ENCODE results near the gene AFF3. TPM values are rescaled to one million over a fixed set of nuclear protein-coding genes. Genes with fewer than 3 reads are reported as not detected.

The AFF3 gene
- total and polyA plus RNA-seq, 10 of the 15 experiments (the other 5 are each of a cell fraction or from before 2014, with no cell fraction given), result 0.26 to 5.5 (median 3.0) TPM

DNA sequence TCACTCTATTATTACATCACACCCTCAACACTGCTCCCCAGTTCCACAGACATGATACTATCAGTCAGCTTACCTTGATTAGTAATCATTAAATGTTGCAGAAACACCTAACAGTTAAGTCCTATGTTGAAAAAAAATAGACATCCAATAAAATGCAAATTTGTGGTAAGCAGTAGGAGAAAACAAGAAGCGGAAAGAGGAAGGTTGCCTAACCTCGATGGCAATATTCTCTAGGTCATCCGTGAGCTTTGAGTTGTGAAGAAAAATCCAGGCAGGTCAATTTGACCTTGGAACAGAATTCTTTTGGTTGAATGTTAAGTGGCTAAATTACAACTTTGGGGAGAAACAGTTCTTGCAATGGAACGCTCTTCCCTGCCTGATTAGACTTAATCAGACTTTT, 264.4 kb downstream of the AFF3 start (continued):
- TF ChIP-seq NFXL1 (IDR thresholded peaks at IDR 0.05; ENCODE audit: borderline replicate concordance) (no peak), EZH2 (IDR thresholded peaks at IDR 0.05; ENCODE audit: borderline replicate concordance, control insufficient read depth, low read depth, low read length) (no peak), POLR2AphosphoS2 (IDR thresholded peaks at IDR 0.05; ENCODE audit: low read depth, low read length) (no peak)
- TF ChIP-seq, protein P1, sequence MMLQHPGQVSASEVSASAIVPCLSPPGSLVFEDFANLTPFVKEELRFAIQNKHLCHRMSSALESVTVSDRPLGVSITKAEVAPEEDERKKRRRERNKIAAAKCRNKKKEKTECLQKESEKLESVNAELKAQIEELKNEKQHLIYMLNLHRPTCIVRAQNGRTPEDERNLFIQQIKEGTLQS (IDR thresholded peaks at IDR 0.05; ENCODE audit: borderline replicate concordance, extremely low read depth, low read depth, low read length), result no peak

DNA sequence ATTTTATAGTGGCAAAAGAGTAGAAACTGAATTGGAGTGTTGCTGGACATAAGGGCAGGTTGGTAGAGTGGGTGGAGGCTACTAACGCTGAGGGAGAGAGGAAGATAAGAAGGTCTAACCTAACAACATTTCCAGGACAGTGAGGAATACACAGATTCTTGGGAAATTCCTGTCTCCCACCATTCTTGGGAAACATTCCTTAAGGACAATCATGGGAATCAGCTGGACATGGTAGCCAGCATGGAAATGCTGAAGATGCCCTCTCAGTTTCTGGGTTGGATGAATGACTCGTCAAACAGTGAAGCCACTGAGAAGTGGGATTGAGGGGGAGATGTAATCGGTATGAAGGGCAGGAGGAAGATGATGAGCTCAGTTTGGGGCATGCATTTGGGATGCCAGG, 265.4 kb downstream of the AFF3 start:
- no peaks in the 10 kb centered on the region for H3K79me2 ChIP-seq (ENCODE audit: control insufficient read depth, insufficient read depth, low read length)
- no peak for DNase-seq (ENCODE audit: low read depth, low spot score)
- in situ Hi-C loops (cut with MboI) (no loop called here), intact Hi-C loops (cut with micrococcal nuclease; ENCODE audit: unreplicated experiment) (no loop called here)
- no peak overlapping the region for H3K27ac ChIP-seq (ENCODE audit: control insufficient read depth, insufficient read depth)
- POLR2A ChIA-PET, result no interaction called here
- no peaks in the 10 kb centered on the region for H4K20me1 ChIP-seq (ENCODE audit: control insufficient read depth, insufficient read depth)
- no peak for ATAC-seq
- no peaks in the 10 kb centered on the region for H3K36me3 ChIP-seq (ENCODE audit: control insufficient read depth in 2 of 2, insufficient read depth in 2 of 2, low read length in 1 of 2)
- H3K9ac ChIP-seq (ENCODE audit: control insufficient read depth, insufficient read depth, low read length), result no peak overlapping the region
- no peak overlapping the region for H3K4me3 ChIP-seq
- no peaks in the 10 kb centered on the region for H3K4me1 ChIP-seq (ENCODE audit: control insufficient read depth, insufficient read depth, low read length)
- no peaks in the 10 kb centered on the region for H3K27me3 ChIP-seq (replicated peaks in 1 of 2; ENCODE audit: control insufficient read depth in 2 of 2, insufficient read depth in 2 of 2, low read length in 1 of 2)
- SMC1A ChIA-PET (ENCODE audit: uncharacterized antibody, unreplicated experiment), result interaction anchor here (0.7 kb wide), 1 partner anchor 917 kb away, joined by 3 read pairs; no protein-coding TSS in a partner anchor
- RAD21 ChIA-PET (ENCODE audit: unreplicated experiment), result no interaction called here
- H3K4me2 ChIP-seq (ENCODE audit: control insufficient read depth, insufficient read depth), result no peak overlapping the region
- BruUV-seq (replicated peaks), result no TSS peak
- H2AFZ ChIP-seq (ENCODE audit: control insufficient read depth, low read depth, low read length), result no peak overlapping the region
- CTCF ChIA-PET, result no interaction called here
- 48% methylated on average over 3 of the region's 3 CpGs for WGBS (ENCODE audit: insufficient coverage, insufficient replicate concordance, low lambda C conversion rate, missing lambda C conversion rate)
- H3K9me3 ChIP-seq (replicated peaks; ENCODE audit: control insufficient read depth, insufficient read depth, low read length), result no peaks in the 10 kb centered on the region
- FAIRE-seq, result no peak
- TF ChIP-seq, protein P2, sequence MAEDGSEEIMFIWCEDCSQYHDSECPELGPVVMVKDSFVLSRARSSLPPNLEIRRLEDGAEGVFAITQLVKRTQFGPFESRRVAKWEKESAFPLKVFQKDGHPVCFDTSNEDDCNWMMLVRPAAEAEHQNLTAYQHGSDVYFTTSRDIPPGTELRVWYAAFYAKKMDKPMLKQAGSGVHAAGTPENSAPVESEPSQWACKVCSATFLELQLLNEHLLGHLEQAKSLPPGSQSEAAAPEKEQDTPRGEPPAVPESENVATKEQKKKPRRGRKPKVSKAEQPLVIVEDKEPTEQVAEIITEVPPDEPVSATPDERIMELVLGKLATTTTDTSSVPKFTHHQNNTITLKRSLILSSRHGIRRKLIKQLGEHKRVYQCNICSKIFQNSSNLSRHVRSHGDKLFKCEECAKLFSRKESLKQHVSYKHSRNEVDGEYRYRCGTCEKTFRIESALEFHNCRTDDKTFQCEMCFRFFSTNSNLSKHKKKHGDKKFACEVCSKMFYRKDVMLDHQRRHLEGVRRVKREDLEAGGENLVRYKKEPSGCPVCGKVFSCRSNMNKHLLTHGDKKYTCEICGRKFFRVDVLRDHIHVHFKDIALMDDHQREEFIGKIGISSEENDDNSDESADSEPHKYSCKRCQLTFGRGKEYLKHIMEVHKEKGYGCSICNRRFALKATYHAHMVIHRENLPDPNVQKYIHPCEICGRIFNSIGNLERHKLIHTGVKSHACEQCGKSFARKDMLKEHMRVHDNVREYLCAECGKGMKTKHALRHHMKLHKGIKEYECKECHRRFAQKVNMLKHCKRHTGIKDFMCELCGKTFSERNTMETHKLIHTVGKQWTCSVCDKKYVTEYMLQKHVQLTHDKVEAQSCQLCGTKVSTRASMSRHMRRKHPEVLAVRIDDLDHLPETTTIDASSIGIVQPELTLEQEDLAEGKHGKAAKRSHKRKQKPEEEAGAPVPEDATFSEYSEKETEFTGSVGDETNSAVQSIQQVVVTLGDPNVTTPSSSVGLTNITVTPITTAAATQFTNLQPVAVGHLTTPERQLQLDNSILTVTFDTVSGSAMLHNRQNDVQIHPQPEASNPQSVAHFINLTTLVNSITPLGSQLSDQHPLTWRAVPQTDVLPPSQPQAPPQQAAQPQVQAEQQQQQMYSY (CRISPR knock-in tag; IDR thresholded peaks at IDR 0.05), result no peak
- TF ChIP-seq, protein P1 (IDR thresholded peaks at IDR 0.05; ENCODE audit: borderline replicate concordance, extremely low read depth, low read depth, low read length), result no peak
- TF ChIP-seq, protein P3, sequence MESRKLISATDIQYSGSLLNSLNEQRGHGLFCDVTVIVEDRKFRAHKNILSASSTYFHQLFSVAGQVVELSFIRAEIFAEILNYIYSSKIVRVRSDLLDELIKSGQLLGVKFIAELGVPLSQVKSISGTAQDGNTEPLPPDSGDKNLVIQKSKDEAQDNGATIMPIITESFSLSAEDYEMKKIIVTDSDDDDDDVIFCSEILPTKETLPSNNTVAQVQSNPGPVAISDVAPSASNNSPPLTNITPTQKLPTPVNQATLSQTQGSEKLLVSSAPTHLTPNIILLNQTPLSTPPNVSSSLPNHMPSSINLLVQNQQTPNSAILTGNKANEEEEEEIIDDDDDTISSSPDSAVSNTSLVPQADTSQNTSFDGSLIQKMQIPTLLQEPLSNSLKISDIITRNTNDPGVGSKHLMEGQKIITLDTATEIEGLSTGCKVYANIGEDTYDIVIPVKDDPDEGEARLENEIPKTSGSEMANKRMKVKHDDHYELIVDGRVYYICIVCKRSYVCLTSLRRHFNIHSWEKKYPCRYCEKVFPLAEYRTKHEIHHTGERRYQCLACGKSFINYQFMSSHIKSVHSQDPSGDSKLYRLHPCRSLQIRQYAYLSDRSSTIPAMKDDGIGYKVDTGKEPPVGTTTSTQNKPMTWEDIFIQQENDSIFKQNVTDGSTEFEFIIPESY (IDR thresholded peaks at IDR 0.05), result no peak
- TF ChIP-seq ZNF207 (IDR thresholded peaks at IDR 0.05; ENCODE audit: borderline replicate concordance), result no peak
- no peak for TF ChIP-seq PAX8 (IDR thresholded peaks at IDR 0.05)
- TF ChIP-seq, protein P4, sequence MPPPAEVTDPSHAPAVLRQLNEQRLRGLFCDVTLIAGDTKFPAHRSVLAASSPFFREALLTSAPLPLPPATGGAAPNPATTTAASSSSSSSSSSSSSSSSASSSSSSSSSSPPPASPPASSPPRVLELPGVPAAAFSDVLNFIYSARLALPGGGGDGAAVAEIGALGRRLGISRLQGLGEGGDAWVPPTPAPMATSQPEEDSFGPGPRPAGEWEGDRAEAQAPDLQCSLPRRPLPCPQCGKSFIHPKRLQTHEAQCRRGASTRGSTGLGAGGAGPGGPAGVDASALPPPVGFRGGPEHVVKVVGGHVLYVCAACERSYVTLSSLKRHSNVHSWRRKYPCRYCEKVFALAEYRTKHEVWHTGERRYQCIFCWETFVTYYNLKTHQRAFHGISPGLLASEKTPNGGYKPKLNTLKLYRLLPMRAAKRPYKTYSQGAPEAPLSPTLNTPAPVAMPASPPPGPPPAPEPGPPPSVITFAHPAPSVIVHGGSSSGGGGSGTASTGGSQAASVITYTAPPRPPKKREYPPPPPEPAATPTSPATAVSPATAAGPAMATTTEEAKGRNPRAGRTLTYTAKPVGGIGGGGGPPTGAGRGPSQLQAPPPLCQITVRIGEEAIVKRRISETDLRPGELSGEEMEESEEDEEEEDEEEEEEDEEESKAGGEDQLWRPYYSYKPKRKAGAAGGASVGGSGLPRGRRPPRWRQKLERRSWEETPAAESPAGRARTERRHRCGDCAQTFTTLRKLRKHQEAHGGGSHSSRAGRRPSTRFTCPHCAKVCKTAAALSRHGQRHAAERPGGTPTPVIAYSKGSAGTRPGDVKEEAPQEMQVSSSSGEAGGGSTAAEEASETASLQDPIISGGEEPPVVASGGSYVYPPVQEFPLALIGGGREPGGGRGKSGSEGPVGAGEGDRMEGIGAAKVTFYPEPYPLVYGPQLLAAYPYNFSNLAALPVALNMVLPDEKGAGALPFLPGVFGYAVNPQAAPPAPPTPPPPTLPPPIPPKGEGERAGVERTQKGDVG (CRISPR knock-in tag; IDR thresholded peaks at IDR 0.05), result no peak
- no peak for TF ChIP-seq FOXK2 (IDR thresholded peaks at IDR 0.05)
- TF ChIP-seq, protein P5, sequence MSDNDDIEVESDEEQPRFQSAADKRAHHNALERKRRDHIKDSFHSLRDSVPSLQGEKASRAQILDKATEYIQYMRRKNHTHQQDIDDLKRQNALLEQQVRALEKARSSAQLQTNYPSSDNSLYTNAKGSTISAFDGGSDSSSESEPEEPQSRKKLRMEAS (IDR thresholded peaks at IDR 0.05; ENCODE audit: low read depth, low read length), result no peak
- no peak for TF ChIP-seq NR2F1 (conservative IDR thresholded peaks at IDR 0.05)

Measured in GM12878 (cell line).